ENCODE data around the gene DIABLO.

The DIABLO gene

DNA sequence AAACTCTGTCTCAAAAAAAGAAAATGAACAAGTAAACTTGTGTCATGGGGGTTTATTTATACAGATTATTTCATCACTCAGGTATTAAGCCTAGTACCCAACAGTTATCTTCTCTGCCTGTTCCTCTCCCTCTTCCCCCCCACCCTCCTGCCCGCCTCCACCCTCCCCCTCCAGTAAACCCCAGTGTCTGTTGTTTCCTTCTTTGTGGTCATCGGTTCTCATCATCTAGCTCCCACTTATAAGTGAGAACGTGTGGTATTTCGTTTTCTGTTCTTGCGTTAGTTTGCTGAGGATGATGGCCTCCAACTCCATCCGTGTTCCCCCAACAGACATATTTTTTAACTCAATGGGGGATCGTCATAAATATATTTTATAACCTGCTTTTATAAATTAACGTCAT is 64.2 kb downstream of the DIABLO start:
- Histone ChIP-seq H3K4me2 (ENCODE audit: low read length) (no peak overlapping the region), H3K4me3 (ENCODE audit: low read length) (no peak overlapping the region), H3K9me3 (ENCODE audit: control insufficient read depth, insufficient read depth, low read length) (no peaks in the 10 kb centered on the region), H3K36me3 (ENCODE audit: control insufficient read depth, low read length) (no peaks in the 10 kb centered on the region), H4K20me1 (ENCODE audit: control insufficient read depth, insufficient read depth, low read depth, low read length) (no peaks in the 10 kb centered on the region), H3K27me3 (ENCODE audit: control insufficient read depth, low read length) (peaks cover 11% of the 10 kb centered on the region), H3K27ac (ENCODE audit: low read depth, low read length) (no peak overlapping the region), H3F3A (ENCODE audit: control insufficient read depth, insufficient read depth) (no peaks in the 10 kb centered on the region), H3K4me1 (ENCODE audit: control insufficient read depth, low read length) (no peaks in the 10 kb centered on the region), H3K9me2 (replicated peaks; ENCODE audit: control insufficient read depth, low read length) (no peaks in the 10 kb centered on the region), H3K79me2 (ENCODE audit: control insufficient read depth, low read length) (no peaks in the 10 kb centered on the region)
- TF ChIP-seq, protein P1, sequence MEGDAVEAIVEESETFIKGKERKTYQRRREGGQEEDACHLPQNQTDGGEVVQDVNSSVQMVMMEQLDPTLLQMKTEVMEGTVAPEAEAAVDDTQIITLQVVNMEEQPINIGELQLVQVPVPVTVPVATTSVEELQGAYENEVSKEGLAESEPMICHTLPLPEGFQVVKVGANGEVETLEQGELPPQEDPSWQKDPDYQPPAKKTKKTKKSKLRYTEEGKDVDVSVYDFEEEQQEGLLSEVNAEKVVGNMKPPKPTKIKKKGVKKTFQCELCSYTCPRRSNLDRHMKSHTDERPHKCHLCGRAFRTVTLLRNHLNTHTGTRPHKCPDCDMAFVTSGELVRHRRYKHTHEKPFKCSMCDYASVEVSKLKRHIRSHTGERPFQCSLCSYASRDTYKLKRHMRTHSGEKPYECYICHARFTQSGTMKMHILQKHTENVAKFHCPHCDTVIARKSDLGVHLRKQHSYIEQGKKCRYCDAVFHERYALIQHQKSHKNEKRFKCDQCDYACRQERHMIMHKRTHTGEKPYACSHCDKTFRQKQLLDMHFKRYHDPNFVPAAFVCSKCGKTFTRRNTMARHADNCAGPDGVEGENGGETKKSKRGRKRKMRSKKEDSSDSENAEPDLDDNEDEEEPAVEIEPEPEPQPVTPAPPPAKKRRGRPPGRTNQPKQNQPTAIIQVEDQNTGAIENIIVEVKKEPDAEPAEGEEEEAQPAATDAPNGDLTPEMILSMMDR (IDR thresholded peaks at IDR 0.05; ENCODE audit: low read depth, low read length, poor library complexity, severe bottlenecking) = no peak

DNA sequence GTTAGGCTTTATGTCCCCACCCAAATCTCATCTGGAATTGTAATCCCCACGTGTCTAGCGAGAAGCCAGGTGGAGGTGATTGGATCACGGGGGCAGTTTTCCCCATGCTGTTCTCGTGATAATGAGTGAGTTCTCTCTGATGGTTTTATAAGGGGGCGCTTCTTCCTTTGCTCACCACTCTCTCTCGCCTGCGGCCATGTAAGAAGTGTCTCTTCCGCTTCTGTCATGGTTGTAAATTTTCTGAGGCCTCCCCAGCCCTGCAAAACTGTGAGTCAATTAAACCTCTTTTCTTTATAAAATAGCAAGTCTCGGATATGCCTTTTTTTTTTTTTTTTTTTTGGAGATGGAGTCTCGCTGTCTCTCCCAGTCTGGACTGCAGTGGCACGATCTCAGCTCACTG is 65.1 kb downstream of the DIABLO start:
- Histone ChIP-seq H3K79me2 (ENCODE audit: control insufficient read depth, low read length) (no peaks in the 10 kb centered on the region), H3K27me3 (ENCODE audit: control insufficient read depth, low read length) (peaks cover 8% of the 10 kb centered on the region; the same call in 1 of the 2 replicates), H3K27ac (ENCODE audit: low read depth, low read length) (no peak overlapping the region), H3K9me3 (ENCODE audit: control insufficient read depth, insufficient read depth, low read length) (no peaks in the 10 kb centered on the region), H3K4me2 (ENCODE audit: low read length) (no peak overlapping the region), H3K4me1 (ENCODE audit: control insufficient read depth, low read length) (no peaks in the 10 kb centered on the region), H3K4me3 (ENCODE audit: low read length) (no peak overlapping the region), H3F3A (ENCODE audit: control insufficient read depth, insufficient read depth) (no peaks in the 10 kb centered on the region), H3K9me2 (replicated peaks; ENCODE audit: control insufficient read depth, low read length) (no peaks in the 10 kb centered on the region), H4K20me1 (ENCODE audit: control insufficient read depth, insufficient read depth, low read depth, low read length) (no peaks in the 10 kb centered on the region), H3K36me3 (ENCODE audit: control insufficient read depth, low read length) (no peaks in the 10 kb centered on the region)
- no peak for TF ChIP-seq EZH2phosphoT487 (IDR thresholded peaks at IDR 0.05; ENCODE audit: borderline replicate concordance, low read length)
- TF ChIP-seq, protein P1 (IDR thresholded peaks at IDR 0.05; ENCODE audit: low read depth, low read length, poor library complexity, severe bottlenecking) = no peak

DNA sequence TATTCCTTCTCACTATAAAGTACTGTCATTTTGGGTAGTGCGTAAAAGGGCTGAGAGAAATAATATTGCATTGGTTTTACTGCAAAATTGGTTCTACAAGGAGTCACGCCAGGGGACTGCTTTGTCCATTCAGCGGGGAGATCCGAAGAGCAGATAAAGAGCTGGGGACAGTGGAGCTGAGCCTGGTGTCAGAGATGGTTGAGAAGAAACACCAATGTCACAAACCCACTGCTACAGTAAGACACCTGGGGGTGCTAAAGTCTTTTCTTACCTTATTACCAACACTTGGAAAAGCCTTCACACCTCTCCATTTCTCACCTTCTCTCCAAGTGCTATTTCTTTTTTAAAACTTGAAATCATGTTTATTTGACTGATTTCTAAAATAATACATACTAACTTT is 66.0 kb downstream of the DIABLO start:
- TF ChIP-seq, protein P1 (IDR thresholded peaks at IDR 0.05; ENCODE audit: low read depth, low read length, poor library complexity, severe bottlenecking) = no peak
- no peak for TF ChIP-seq EZH2phosphoT487 (IDR thresholded peaks at IDR 0.05; ENCODE audit: borderline replicate concordance, low read length)
- no peaks in the 10 kb centered on the region for H4K20me1 ChIP-seq (ENCODE audit: control insufficient read depth, insufficient read depth, low read depth, low read length)
- no peak overlapping the region for H3K4me3 ChIP-seq (ENCODE audit: low read length)
- H3K9me3 ChIP-seq (ENCODE audit: control insufficient read depth, insufficient read depth, low read length) = no peaks in the 10 kb centered on the region
- no peaks in the 10 kb centered on the region for H3K36me3 ChIP-seq (ENCODE audit: control insufficient read depth, low read length)
- H3F3A ChIP-seq (ENCODE audit: control insufficient read depth, insufficient read depth) = no peaks in the 10 kb centered on the region
- no peaks in the 10 kb centered on the region for H3K9me2 ChIP-seq (replicated peaks; ENCODE audit: control insufficient read depth, low read length)
- no peak overlapping the region for H3K4me2 ChIP-seq (ENCODE audit: low read length)
- H3K27ac ChIP-seq (ENCODE audit: low read depth, low read length) = no peak overlapping the region
- H3K27me3 ChIP-seq (ENCODE audit: control insufficient read depth, low read length) = peaks cover 2% of the 10 kb centered on the region; the same call in 1 of the 2 replicates
- no peaks in the 10 kb centered on the region for H3K79me2 ChIP-seq (ENCODE audit: control insufficient read depth, low read length)
- H3K4me1 ChIP-seq (ENCODE audit: control insufficient read depth, low read length) = no peaks in the 10 kb centered on the region

Data from DOHH2 (cell line).